ENCODE measurements around the gene NHLH1.

NHLH1 gene

GRCh38 chr1:160366731-160367515 is at the start of gene NHLH1:
Gene NHLH1 (plus strand): TSS chr1:160367071. CDS start chr1:160370732, 3,661 bp downstream.
- no peak for DNase-seq

GRCh38 chr1:160322831-160323230 is 44.0 kb upstream of the NHLH1 start:
- DNase-seq, result no peak

GRCh38 chr1:160325252-160325651 is 41.6 kb upstream of the NHLH1 start:
- no peak for DNase-seq

- DNase-seq, result no peak
These were observed 40.5 kb upstream of the NHLH1 start for GRCh38 chr1:160326418-160326817.

GRCh38 chr1:160328184-160328583 is 38.7 kb upstream of the NHLH1 start:
- no peak for DNase-seq

- no peak for DNase-seq
These were observed 36.8 kb upstream of the NHLH1 start for GRCh38 chr1:160330119-160330518.

GRCh38 chr1:160332516-160332915 is 34.4 kb upstream of the NHLH1 start:
- no peak for DNase-seq

GRCh38 chr1:160338580-160338979 is 28.3 kb upstream of the NHLH1 start:
- no peak for DNase-seq

- no peak for DNase-seq
These were observed 26.7 kb upstream of the NHLH1 start for GRCh38 chr1:160340146-160340545.

GRCh38 chr1:160340866-160341265 is 26.0 kb upstream of the NHLH1 start:
- no peak for DNase-seq

- DNase-seq, result no peak
These were observed 24.3 kb upstream of the NHLH1 start for GRCh38 chr1:160342526-160342925.

- peak; percentile 89 for DNase-seq
These were observed 23.7 kb upstream of the NHLH1 start, which contains the start of the genes COPA and NCSTN for GRCh38 chr1:160342953-160343869. Gene COPA (minus strand): TSS chr1:160343250. CDS start chr1:160343170, 80 bp downstream. Gene NCSTN (plus strand): TSS chr1:160343383. CDS start chr1:160343397, 14 bp downstream.

GRCh38 chr1:160344241-160344640 is 22.6 kb upstream of the NHLH1 start:
- DNase-seq, result no peak

- no peak for DNase-seq
These were observed 21.9 kb upstream of the NHLH1 start for GRCh38 chr1:160344936-160345335.

- no peak for DNase-seq
These were observed 20.4 kb upstream of the NHLH1 start for GRCh38 chr1:160346463-160346862.

GRCh38 chr1:160346958-160347357 is 19.9 kb upstream of the NHLH1 start:
- DNase-seq, result no peak

GRCh38 chr1:160351629-160352028 is 15.2 kb upstream of the NHLH1 start:
- no peak for DNase-seq

GRCh38 chr1:160352555-160352954 is 14.3 kb upstream of the NHLH1 start:
- no peak for DNase-seq

- DNase-seq, result no peak
These were observed 13.6 kb upstream of the NHLH1 start for GRCh38 chr1:160353223-160353622.

GRCh38 chr1:160354388-160354985 is 12.4 kb upstream of the NHLH1 start:
- peak; percentile 8 for DNase-seq

GRCh38 chr1:160357286-160358002 is 9.4 kb upstream of the NHLH1 start:
- DNase-seq, result no peak

- no peak for DNase-seq
These were observed 8.8 kb upstream of the NHLH1 start for GRCh38 chr1:160358073-160358472.

All from NCI-H2227 treated with DMSO at 0.1 percent for 48 hours (cell line).